K562 (cell line): ENCODE measurements around the gene CTXND1. TPM values are rescaled to one million over a fixed set of nuclear protein-coding genes. Genes with fewer than 3 reads are reported as not detected.

ENCODE experiments used
- BCLAF1 ChIP-seq, 2 experiments: fragments of 450-650 bp in 1 of 2; IDR thresholded peaks; 2 replicates each; pipeline ENCODE4 v1.6.1; 2011 to 2017; ENCODE audit warnings: low read depth in 2 of 2, antibody characterized with exemption in 1 of 2, borderline replicate concordance in 1 of 2, low read length in 1 of 2, mild to moderate bottlenecking in 1 of 2, mixed read lengths in 1 of 2; ENCODE audit not compliant: control insufficient read depth in 1 of 2
- CHD4 ChIP-seq: fragments of 200-600 bp; sonication (generic); IDR thresholded peaks from 3 replicates; pipeline ENCODE4 v1.6.1; 2012; ENCODE audit warnings: low read depth, mild to moderate bottlenecking, mixed read lengths, low read length, inconsistent platforms; ENCODE audit not compliant: insufficient read depth, insufficient replicate concordance, poor library complexity, severe bottlenecking
- E2F6 ChIP-seq, 2 experiments: IDR thresholded peaks; 2 replicates each; pipeline ENCODE4 v1.6.1; 2011; ENCODE audit warnings: borderline replicate concordance in 1 of 2, control low read depth in 1 of 2, low read depth in 1 of 2, low read length in 1 of 2, mild to moderate bottlenecking in 1 of 2, mixed read lengths in 1 of 2, moderate library complexity in 1 of 2; ENCODE audit not compliant: insufficient read depth in 1 of 2, insufficient read length in 1 of 2, poor library complexity in 1 of 2, severe bottlenecking in 1 of 2; ENCODE audit errors: extremely low read depth in 1 of 2
- KDM2B ChIP-seq: fragments of 250-450 bp; sonication (Bioruptor Pico); IDR thresholded peaks from 2 replicates; pipeline ENCODE4 v1.8.0; 2021; ENCODE audit warnings: mild to moderate bottlenecking, moderate library complexity
- MECOM ChIP-seq: fragments of 250-450 bp; sonication (Bioruptor Pico); IDR thresholded peaks from 2 replicates; pipeline ENCODE4 v1.8.0; 2022; ENCODE audit warnings: inconsistent platforms
- PYGO2 ChIP-seq: fragments of 450-650 bp; IDR thresholded peaks from 2 replicates; pipeline ENCODE4 v1.6.1; 2016; ENCODE audit warnings: mild to moderate bottlenecking, missing genetic modification characterization, moderate library complexity, missing compliant biosample characterization
- U2AF1 ChIP-seq: fragments of 200-400 bp; formaldehyde crosslinking; optimal IDR thresholded peaks from 2 replicates; pipeline ENCODE3; 2017; ENCODE audit warnings: mild to moderate bottlenecking, low read depth, low read length, moderate library complexity
- ZBTB40 ChIP-seq, 2 experiments: fragments of 450-650 bp in 1 of 2; sonication (generic) in 1 of 2; formaldehyde crosslinking in 1 of 2; IDR thresholded peaks; 2 replicates each; pipeline versions ENCODE4 v1.7.1 to v1.9.0; 2016 to 2022; ENCODE audit warnings: inconsistent platforms in 1 of 2, mild to moderate bottlenecking in 1 of 2, missing genetic modification reagents in 1 of 2
- ZBTB8A ChIP-seq: fragments of 450-650 bp; IDR thresholded peaks from 2 replicates; pipeline ENCODE4 v1.6.1; 2018; ENCODE audit warnings: mild to moderate bottlenecking, moderate library complexity; ENCODE audit not compliant: partially characterized antibody
- ZC3H4 ChIP-seq: sonication (generic); formaldehyde crosslinking; IDR thresholded peaks from 2 replicates; pipeline ENCODE4 v1.9.0; 2021; ENCODE audit warnings: missing genetic modification reagents, borderline replicate concordance
- polyA plus RNA-seq, 8 experiments: library from polyadenylated mRNA; depleted of rRNA in 4 of 8; stranded (reverse) in 5 of 8; unstranded in 3 of 8; fragments of >200 nt; fragmentation: Nextera tagmentation in 2 of 8; fragmentation: Illumina TruSeq in 1 of 8; extraction: Ambion mirVana in 2 of 8; extraction: Trizol in 1 of 8; gene quantifications; 2 replicates each; pipeline versions ENCODE4 v1.2.1 to v1.2.3, GENCODE V29; 2011 to 2014; ENCODE audit warnings: inconsistent platforms in 1 of 8, missing spikeins in 1 of 8
- total RNA-seq, 7 experiments: library from RNA; depleted of rRNA in 6 of 7; stranded (reverse); fragments of >200 nt in 6 of 7; fragmentation: Illumina TruSeq in 2 of 7; extraction: Trizol in 2 of 7; gene quantifications; 2 replicates each; pipeline versions ENCODE4 v1.2.1 to v1.2.3, GENCODE V29; 2011 to 2021; ENCODE audit warnings: low replicate concordance in 1 of 7

Gene CTXND1
- total and polyA plus RNA-seq, 9 of the 15 experiments (the other 6 are each of a cell fraction or from before 2014, with no cell fraction given): 0.04 TPM; not detected in 7

- TF ChIP-seq U2AF1: no peak
- peak in 1 of 2 experiments; percentile 26 for TF ChIP-seq E2F6 (IDR thresholded peaks at IDR 0.05; ENCODE audit: borderline replicate concordance in 1 of 2, extremely low read depth in 1 of 2, insufficient read depth in 1 of 2, insufficient read length in 1 of 2, low read depth in 1 of 2, low read length in 1 of 2, poor library complexity in 1 of 2, severe bottlenecking in 1 of 2)
- 0 out of 2 replicates have a peak, but pooled peaks have one; percentile 49 for TF ChIP-seq MECOM (CRISPR knock-in tag)
- TF ChIP-seq PYGO2 (tag): no peak
- TF ChIP-seq ZBTB40 (IDR thresholded peaks at IDR 0.05): peak; percentile 42; the same call in 1 of the 2 replicates
- TF ChIP-seq ZBTB40 (CRISPR knock-in tag; IDR thresholded peaks at IDR 0.05): no peak
- no peak for TF ChIP-seq CHD4
- no peak for TF ChIP-seq BCLAF1 (IDR thresholded peaks at IDR 0.05; ENCODE audit: borderline replicate concordance in 1 of 2, control insufficient read depth in 1 of 2, low read depth in 2 of 2, low read length in 1 of 2)
- TF ChIP-seq ZBTB8A: no peak
- TF ChIP-seq ZC3H4 (CRISPR knock-in tag): no peak
- TF ChIP-seq KDM2B: 0 out of 2 replicates have a peak, but pooled peaks have one; percentile 53
Measured at GRCh38 chr15:80152896-80153876, 98.8 kb downstream of the CTXND1 start, which contains the start of gene FAH (continued).
